ENCODE data around the gene LMF1.

GRCh38 chr16:1012135-1012534 lies 41.4 kb upstream of the LMF1 start:
- TF ChIP-seq RNF2 (conservative IDR thresholded peaks at IDR 0.05; ENCODE audit: low read depth) = no peak
- TF ChIP-seq ZNF234 (CRISPR knock-in tag; conservative IDR thresholded peaks at IDR 0.05) = no peak
- TF ChIP-seq, protein P1, sequence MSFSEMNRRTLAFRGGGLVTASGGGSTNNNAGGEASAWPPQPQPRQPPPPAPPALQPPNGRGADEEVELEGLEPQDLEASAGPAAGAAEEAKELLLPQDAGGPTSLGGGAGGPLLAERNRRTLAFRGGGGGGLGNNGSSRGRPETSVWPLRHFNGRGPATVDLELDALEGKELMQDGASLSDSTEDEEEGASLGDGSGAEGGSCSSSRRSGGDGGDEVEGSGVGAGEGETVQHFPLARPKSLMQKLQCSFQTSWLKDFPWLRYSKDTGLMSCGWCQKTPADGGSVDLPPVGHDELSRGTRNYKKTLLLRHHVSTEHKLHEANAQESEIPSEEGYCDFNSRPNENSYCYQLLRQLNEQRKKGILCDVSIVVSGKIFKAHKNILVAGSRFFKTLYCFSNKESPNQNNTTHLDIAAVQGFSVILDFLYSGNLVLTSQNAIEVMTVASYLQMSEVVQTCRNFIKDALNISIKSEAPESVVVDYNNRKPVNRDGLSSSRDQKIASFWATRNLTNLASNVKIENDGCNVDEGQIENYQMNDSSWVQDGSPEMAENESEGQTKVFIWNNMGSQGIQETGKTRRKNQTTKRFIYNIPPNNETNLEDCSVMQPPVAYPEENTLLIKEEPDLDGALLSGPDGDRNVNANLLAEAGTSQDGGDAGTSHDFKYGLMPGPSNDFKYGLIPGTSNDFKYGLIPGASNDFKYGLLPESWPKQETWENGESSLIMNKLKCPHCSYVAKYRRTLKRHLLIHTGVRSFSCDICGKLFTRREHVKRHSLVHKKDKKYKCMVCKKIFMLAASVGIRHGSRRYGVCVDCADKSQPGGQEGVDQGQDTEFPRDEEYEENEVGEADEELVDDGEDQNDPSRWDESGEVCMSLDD (CRISPR knock-in tag; IDR thresholded peaks at IDR 0.05; ENCODE audit: borderline replicate concordance) = no peak
- no peak for TF ChIP-seq MXI1 (IDR thresholded peaks at IDR 0.05; ENCODE audit: borderline replicate concordance, low read depth, low read length)
- no peak for TF ChIP-seq ZNF274 (CRISPR knock-in tag; IDR thresholded peaks at IDR 0.05)

Data from HepG2 (cell line).